ENCODE data around the gene MEGF10. TPM values are rescaled to one million over a fixed set of nuclear protein-coding genes. Genes with fewer than 3 reads are reported as not detected.

Gene MEGF10
- total and polyA plus RNA-seq, 2 of the 8 experiments (the other 6 are each of a cell fraction or from before 2014, with no cell fraction given) = 38.2 to 53.1 TPM

DNA sequence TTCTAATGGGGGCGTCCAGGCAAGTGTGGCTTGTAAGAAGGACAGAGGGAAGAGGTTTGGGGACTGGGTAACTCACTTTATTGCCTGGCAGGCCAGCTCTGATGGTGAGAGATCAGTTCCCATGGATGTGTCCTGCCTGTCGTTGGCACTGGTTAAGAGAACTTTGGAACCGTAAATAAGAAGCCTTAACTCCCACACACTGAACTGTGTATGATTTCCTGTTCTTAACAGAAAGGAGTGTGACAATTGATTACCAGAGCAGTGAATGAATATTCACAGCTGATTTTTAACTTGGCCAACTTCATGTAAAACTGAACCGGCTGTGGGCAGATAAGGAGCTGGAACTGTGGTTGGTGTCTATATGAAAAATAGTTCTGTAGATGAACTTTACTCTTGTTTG lies 63.2 kb downstream of the MEGF10 start:
- H3K4me2 ChIP-seq (ENCODE audit: insufficient read depth in 1 of 2, low read depth in 2 of 2, low read length in 2 of 2) = no peak overlapping the region
- no peaks in the 10 kb centered on the region for H3K79me1 ChIP-seq (ENCODE audit: low read depth, low read length)
- H2BK5ac ChIP-seq (ENCODE audit: low read depth, low read length) = no peak overlapping the region
- no peak overlapping the region for H2BK12ac ChIP-seq (ENCODE audit: low read depth, low read length)
- H4K20me1 ChIP-seq (replicated peaks in 1 of 2; ENCODE audit: control insufficient read depth in 1 of 2, insufficient read depth in 2 of 2, low read length in 2 of 2) = no peaks in the 10 kb centered on the region
- H3K4me1 ChIP-seq (replicated peaks in 1 of 4; ENCODE audit: control insufficient read depth in 3 of 4, insufficient read depth in 4 of 4, low read length in 3 of 4) = peaks cover 0 to 9% (median 1%) of the 10 kb centered on the region in 4 experiments; a peak in 1 of 7 replicates
- no peak overlapping the region for H2AK5ac ChIP-seq (ENCODE audit: low read depth, low read length)
- ChIA-PET POLR2A (ENCODE audit: partially characterized antibody) (no interaction called here), CTCF (ENCODE audit: partially characterized antibody) (interaction anchor here (0.5 to 2.0 kb wide), 3 partner anchors 29 to 546 kb away, joined by 3 to 5 read pairs (median 3); no protein-coding TSS in a partner anchor)
- H3K9me3 ChIP-seq (ENCODE audit: insufficient read depth in 2 of 2, low read depth in 1 of 2, low read length in 1 of 2) = no peaks in the 10 kb centered on the region
- no peak overlapping the region for H4K91ac ChIP-seq (replicated peaks; ENCODE audit: insufficient read length, low read length)
- H3K36me3 ChIP-seq (ENCODE audit: control insufficient read depth in 2 of 4, insufficient read depth in 4 of 4, low read length in 3 of 4) = peaks cover 0 to 2% (median 0%) of the 10 kb centered on the region in 4 experiments; a peak in 1 of 8 replicates
- peaks cover 0 to 4% of the 10 kb centered on the region in 2 experiments; a peak in 2 of 4 replicates for H3K79me2 ChIP-seq (ENCODE audit: control insufficient read depth in 1 of 2, insufficient read depth in 2 of 2, low read length in 2 of 2)
- H2BK120ac ChIP-seq (replicated peaks; ENCODE audit: low read depth, low read length) = no peak overlapping the region
- no peak overlapping the region for H2AFZ ChIP-seq (ENCODE audit: low read length)
- H3K4ac ChIP-seq (replicated peaks; ENCODE audit: insufficient read length, low read depth, low read length) = no peak overlapping the region
- H3K56ac ChIP-seq (replicated peaks; ENCODE audit: insufficient read length, low read depth, low read length) = no peak overlapping the region
- H4K5ac ChIP-seq (ENCODE audit: insufficient read length, low read depth, low read length) = no peak overlapping the region
- no peak overlapping the region for H4K8ac ChIP-seq (ENCODE audit: extremely low read depth, insufficient read depth, low read length)
- H3K23ac ChIP-seq (ENCODE audit: insufficient read length) = no peak overlapping the region
- H2BK15ac ChIP-seq (ENCODE audit: low read length) = no peak overlapping the region
- DNase-seq (ENCODE audit: low read depth in 1 of 2, low spot score in 2 of 2) (no peak), FAIRE-seq (no peak)
- H3K27me3 ChIP-seq (replicated peaks in 1 of 4; ENCODE audit: control insufficient read depth in 3 of 4, extremely low read depth in 1 of 4, insufficient read depth in 3 of 4, low read length in 3 of 4) = no peaks in the 10 kb centered on the region
- H3K27ac ChIP-seq (ENCODE audit: low read depth, low read length) = no peak overlapping the region
- TF ChIP-seq GABPA (IDR thresholded peaks at IDR 0.05; ENCODE audit: borderline replicate concordance, insufficient read depth, low read length) (no peak), SIRT6 (IDR thresholded peaks at IDR 0.05; ENCODE audit: low read length) (no peak), CBX5 (IDR thresholded peaks at IDR 0.05; ENCODE audit: low read depth, low read length) (no peak)
- H3K4me3 ChIP-seq (ENCODE audit: extremely low read depth in 1 of 4, insufficient read depth in 2 of 4, low read depth in 3 of 4, low read length in 4 of 4) = no peak overlapping the region
- H3K23me2 ChIP-seq (ENCODE audit: low read depth, low read length) = no peaks in the 10 kb centered on the region
- no peak overlapping the region for H2BK20ac ChIP-seq (ENCODE audit: low read length)
- H3K18ac ChIP-seq (ENCODE audit: extremely low read depth, low read length) = no peak overlapping the region
- WGBS, 2 experiments (ENCODE audit: extremely low coverage in 1 of 2, insufficient coverage in 1 of 2, insufficient read length in 1 of 2, insufficient replicate concordance in 2 of 2, low coverage in 1 of 2, low lambda C conversion rate in 2 of 2, missing lambda C conversion rate in 1 of 2) = 89% methylated on average over 4 of the region's 4 CpGs; no CpG with 5 or more reads in 1 of the 2 experiments
- H3K9ac ChIP-seq (replicated peaks in 1 of 4; ENCODE audit: extremely low read depth in 1 of 4, low read depth in 3 of 4, low read length in 3 of 4) = no peak overlapping the region
- H3K14ac ChIP-seq (ENCODE audit: insufficient read length) = no peak overlapping the region

All from H1 (cell line).